Epithelial cell of esophagus (primary cell): ENCODE measurements around the gene UPK1B.

Experiments
- DNase-seq: peaks from one replicate; pipeline ENCODE4 v3.0.0; 2010; ENCODE audit warnings: low read depth
- H3K4me3 ChIP-seq: 2 replicates; pipeline ENCODE4 v1.5.1; 2011; ENCODE audit warnings: mild to moderate bottlenecking, low read length, control low read depth
- TF ChIP-seq, protein P1 (sequence below): IDR thresholded peaks from 2 replicates; pipeline ENCODE4 v1.5.1; 2011; ENCODE audit warnings: low read depth, mild to moderate bottlenecking, low read length, control low read depth, inconsistent platforms; ENCODE audit not compliant: insufficient read depth; ENCODE audit errors: missing control alignments

Gene UPK1B

DNA sequence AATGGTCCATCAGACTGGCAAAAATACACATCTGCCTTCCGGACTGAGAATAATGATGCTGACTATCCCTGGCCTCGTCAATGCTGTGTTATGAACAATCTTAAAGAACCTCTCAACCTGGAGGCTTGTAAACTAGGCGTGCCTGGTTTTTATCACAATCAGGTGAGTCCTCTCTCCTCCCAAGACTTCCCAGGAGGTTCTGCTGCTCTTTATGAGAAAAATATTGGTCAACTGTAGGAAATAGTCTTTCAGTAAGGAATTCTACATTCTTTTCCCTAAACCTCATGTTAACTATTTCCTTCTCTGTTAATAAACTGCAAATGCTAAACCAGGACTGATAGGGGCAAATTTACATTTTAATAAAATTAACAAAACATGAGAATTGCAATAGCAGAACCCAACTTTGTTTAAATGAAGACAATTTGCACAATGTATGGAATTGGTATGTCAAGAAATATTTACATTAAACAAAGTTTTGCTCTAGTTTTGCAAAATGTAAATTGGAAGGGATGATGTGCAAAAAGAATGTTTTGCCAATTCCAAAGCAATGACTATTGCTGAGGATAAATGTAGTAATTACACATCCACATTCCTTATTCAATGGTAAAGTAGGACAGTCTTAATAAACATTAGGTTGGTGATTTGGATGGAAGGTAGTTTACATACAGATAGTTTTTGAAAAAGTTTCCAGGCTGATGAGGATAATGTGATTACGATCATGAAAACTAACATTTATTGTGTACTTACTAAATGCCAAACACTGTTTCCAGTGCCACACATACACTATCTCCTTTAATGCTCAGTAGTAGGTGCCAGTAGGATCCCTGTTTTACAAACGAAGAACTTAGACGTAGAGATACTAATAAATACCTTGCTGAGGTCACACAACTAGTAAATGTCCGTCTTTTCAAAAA is 21.1 kb downstream of the UPK1B start:
- TF ChIP-seq, protein P1, sequence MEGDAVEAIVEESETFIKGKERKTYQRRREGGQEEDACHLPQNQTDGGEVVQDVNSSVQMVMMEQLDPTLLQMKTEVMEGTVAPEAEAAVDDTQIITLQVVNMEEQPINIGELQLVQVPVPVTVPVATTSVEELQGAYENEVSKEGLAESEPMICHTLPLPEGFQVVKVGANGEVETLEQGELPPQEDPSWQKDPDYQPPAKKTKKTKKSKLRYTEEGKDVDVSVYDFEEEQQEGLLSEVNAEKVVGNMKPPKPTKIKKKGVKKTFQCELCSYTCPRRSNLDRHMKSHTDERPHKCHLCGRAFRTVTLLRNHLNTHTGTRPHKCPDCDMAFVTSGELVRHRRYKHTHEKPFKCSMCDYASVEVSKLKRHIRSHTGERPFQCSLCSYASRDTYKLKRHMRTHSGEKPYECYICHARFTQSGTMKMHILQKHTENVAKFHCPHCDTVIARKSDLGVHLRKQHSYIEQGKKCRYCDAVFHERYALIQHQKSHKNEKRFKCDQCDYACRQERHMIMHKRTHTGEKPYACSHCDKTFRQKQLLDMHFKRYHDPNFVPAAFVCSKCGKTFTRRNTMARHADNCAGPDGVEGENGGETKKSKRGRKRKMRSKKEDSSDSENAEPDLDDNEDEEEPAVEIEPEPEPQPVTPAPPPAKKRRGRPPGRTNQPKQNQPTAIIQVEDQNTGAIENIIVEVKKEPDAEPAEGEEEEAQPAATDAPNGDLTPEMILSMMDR, result no peak
- DNase-seq, result no peak
- H3K4me3 ChIP-seq, result no peak overlapping the region

DNA sequence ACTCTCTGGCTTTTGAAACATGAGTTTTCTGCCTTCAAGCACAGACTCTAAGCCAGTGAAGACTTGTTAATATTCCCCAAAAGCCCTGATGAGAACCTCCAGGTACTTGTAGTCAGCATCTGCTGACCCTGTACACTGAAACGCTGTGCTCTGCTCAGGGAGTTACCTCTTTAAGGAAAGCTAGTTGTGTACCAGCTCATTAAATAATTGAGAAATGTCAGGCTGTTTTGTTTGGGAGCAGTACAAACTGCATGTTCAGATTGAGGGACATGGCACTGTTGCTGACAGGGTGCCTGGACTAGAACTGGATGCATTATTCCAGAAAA is 21.7 kb downstream of the UPK1B start:
- no peak for DNase-seq
- TF ChIP-seq, protein P1, result no peak
- no peak overlapping the region for H3K4me3 ChIP-seq

DNA sequence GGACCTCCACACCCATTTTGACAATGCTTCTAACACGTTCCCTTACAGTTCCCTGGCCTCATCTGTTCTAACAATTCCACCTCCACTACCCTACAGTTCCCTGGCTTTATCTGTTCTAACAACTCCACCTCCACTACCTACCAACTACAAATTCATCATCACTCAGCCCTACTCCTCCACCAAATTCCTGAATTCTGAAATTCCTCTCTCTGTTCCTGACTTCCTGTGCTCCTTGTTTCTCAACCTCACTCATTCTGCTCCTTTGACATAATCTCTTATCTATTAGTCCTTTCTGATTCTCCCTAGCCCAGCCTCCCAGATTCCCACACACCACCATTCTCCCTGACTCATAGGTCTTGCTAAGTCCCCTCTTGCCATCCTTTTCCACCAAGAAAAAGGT is 22.5 kb downstream of the UPK1B start:
- no peak overlapping the region for H3K4me3 ChIP-seq
- no peak for DNase-seq
- TF ChIP-seq, protein P1, result no peak

DNA sequence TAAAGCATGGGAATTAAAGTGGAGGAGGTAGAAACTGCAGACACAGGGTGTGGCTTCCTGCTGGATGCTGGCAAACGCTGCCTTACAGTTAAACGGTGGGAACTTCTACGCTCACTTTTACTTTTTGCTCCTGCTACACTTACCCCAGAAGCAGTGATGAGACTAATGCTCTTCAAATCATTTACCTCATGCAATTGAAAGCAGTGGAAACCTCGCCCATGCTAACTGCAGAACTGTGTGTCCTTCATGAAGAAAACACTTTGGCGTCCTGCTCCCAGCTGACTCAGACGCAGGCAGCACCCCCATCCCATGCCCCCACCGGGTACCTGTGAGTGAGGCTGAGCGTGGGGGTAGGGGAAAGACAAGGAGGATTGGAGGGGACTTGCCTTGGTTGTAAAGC is 31.8 kb downstream of the UPK1B start:
- TF ChIP-seq, protein P1, result no peak
- H3K4me3 ChIP-seq, result no peak overlapping the region
- DNase-seq, result no peak

- DNase-seq, result no peak
- TF ChIP-seq, protein P1, result no peak
- no peak overlapping the region for H3K4me3 ChIP-seq
These were observed 32.3 kb downstream of the UPK1B start for GRCh38 chr3:119205685-119206084.

DNA sequence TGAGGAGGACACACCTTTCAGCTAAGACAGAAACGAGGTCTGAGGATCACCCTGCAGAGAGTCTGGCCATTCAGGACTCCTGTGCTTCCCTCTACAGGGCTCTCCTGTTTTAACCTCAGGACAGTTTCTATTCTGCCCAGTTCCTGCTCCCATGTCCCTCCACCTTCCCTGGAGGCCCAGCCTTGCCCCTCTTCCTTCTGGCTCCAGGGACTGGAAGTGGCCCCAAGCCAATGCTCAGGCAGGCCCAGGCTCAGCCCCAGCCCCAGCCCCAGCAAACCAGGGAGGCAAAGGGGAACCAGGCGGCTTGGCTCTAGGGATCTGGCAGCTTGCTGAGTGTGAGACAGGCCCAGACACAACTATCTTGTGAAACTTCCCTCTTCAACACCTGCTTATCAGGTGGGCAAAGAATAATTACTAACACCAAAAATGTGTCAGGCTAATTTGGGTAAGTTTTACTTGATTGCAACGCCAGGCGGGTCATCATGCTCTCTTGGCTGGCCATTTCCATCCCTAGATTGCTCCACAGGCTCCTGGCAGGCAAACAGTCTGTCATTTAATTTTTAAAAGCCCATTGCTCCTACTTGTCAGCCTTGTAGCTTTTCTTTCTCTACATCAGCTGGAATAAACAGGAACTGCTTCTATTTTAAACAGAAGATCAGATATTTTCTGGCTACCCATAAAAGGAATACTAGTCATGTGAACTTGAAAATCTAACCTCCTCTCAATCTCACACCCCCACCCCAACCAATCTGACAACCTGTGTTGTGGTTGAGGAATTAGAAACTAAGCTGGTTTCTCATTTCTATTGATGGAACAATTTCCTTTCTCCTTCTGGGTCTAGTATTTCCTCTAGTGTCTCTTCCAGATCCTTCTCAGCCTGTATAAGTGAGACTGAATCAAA is 33.5 kb downstream of the UPK1B start:
- H3K4me3 ChIP-seq, result no peak overlapping the region
- TF ChIP-seq, protein P1, result peak; percentile 33
- peak; percentile 90 for DNase-seq

DNA sequence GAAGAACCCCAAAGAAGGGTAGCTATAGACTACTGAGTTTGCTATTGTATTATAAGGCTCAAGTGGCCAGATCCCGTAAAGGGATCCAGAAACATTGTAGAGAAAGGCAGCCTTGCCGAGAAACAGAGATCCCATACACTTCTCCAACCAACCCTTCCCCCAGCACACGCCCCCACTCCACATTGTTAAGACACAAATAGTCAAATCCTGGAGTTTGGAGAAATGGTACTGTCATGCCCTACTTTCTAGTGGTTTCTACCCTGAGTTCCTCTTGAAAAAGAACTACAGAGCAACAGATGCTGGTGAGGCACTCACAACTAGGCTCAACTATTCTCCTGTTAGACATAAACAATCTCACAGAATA is 34.1 kb downstream of the UPK1B start:
- no peak for DNase-seq
- H3K4me3 ChIP-seq, result no peak overlapping the region
- TF ChIP-seq, protein P1, result no peak
